Measurements from ENCODE around the gene EHMT1. TPM values are rescaled to one million over a fixed set of nuclear protein-coding genes. Genes with fewer than 3 reads are reported as not detected.
A peak's percentile ranks its signal among the peaks of the same experiment; 100 is the strongest.

Gene EHMT1
- total and polyA plus RNA-seq, 2 donors from 2014 or later, result 15.8 to 92.9 TPM

DNA sequence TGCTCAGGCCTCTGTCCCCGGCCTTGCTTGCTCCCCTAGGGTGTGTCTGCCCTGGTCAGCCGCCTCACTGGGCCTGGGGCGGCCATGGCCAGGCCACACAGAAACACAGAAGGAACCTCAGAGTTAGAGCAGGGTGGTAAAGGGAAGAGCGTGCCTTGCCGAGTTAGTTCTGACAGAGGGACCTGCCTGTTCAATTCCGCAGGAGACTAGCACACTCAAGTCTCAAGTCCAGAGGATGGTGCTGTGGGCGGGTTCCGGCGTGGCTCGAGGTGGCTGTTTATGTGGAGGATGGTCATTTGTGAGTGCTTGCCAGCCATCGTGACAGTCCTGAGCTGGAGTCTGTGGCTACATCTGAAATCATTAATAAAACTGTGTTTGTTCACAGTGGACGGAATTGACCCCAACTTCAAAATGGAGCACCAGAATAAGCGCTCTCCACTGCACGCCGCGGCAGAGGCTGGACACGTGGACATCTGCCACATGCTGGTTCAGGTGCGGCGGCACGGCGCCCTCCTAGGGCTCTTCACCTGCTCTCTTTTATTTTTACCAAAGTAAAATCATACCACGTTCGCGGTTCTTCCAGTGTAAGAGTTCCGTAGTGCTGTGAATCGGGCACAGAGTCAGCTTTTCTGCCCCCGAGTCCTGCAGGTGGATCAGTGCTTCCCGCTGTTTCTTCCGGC is 163.2 kb downstream of the EHMT1 start:
- Histone ChIP-seq H3K27me3 (ENCODE audit: control insufficient read depth, insufficient read depth, low read length) (no peaks in the 10 kb centered on the region), H3K4me1 (ENCODE audit: control insufficient read depth in 2 of 3, insufficient read depth in 2 of 3, low read depth in 1 of 3, low read length in 3 of 3) (no peaks in the 10 kb centered on the region), H3K9ac (ENCODE audit: low read length in 3 of 3) (no peak overlapping the region), H3K4me3 (ENCODE audit: low read length in 3 of 3) (no peak overlapping the region), H3K27ac (ENCODE audit: low read depth in 2 of 2, low read length in 2 of 2) (no peak overlapping the region), H3K9me3 (ENCODE audit: control insufficient read depth in 2 of 3, insufficient read depth in 1 of 3, low read length in 3 of 3) (no peaks in the 10 kb centered on the region), H3K36me3 (ENCODE audit: control insufficient read depth in 2 of 3, insufficient read depth in 3 of 3, low read length in 3 of 3) (peaks cover 6 to 57% (median 43%) of the 10 kb centered on the region in 3 donors)
- intact Hi-C loops (cut with DNase I), result no loop called here
- FAIRE-seq, result no peak
- TF ChIP-seq, protein P1, sequence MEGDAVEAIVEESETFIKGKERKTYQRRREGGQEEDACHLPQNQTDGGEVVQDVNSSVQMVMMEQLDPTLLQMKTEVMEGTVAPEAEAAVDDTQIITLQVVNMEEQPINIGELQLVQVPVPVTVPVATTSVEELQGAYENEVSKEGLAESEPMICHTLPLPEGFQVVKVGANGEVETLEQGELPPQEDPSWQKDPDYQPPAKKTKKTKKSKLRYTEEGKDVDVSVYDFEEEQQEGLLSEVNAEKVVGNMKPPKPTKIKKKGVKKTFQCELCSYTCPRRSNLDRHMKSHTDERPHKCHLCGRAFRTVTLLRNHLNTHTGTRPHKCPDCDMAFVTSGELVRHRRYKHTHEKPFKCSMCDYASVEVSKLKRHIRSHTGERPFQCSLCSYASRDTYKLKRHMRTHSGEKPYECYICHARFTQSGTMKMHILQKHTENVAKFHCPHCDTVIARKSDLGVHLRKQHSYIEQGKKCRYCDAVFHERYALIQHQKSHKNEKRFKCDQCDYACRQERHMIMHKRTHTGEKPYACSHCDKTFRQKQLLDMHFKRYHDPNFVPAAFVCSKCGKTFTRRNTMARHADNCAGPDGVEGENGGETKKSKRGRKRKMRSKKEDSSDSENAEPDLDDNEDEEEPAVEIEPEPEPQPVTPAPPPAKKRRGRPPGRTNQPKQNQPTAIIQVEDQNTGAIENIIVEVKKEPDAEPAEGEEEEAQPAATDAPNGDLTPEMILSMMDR (IDR thresholded peaks at IDR 0.05; ENCODE audit: borderline replicate concordance, extremely low read depth, insufficient read depth), result no peak
- DNase-seq, result peak in 1 of 5 donors; percentile 38

DNA sequence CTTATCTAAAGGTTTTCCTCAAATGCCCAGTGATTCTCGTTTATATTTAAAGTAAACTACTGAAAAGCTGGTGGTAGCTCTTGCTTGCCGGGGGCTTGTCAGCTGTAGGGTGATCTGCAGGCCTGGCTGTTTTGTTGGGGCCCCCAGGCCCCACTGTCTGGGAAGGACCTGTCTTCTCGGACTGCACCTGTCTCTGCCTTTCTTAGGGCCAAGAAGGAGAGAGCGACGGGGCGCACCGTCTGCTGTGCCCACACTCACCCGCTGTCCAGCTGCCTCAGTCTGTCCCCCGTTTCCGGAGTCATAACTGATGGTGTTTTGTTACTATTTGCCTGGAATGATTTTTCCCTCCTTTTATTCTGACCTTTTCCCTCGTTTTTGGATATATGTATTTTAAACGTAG is 164.7 kb downstream of the EHMT1 start:
- peak in 1 of 5 donors; percentile 30 for DNase-seq
- Histone ChIP-seq H3K4me3 (ENCODE audit: low read length in 3 of 3) (no peak overlapping the region), H3K9ac (ENCODE audit: low read length in 3 of 3) (no peak overlapping the region), H3K4me1 (ENCODE audit: control insufficient read depth in 2 of 3, insufficient read depth in 2 of 3, low read depth in 1 of 3, low read length in 3 of 3) (peaks cover 0 to 5% (median 0%) of the 10 kb centered on the region in 3 donors), H3K36me3 (ENCODE audit: control insufficient read depth in 2 of 3, insufficient read depth in 3 of 3, low read length in 3 of 3) (peaks cover 6 to 44% (median 35%) of the 10 kb centered on the region in 3 donors), H3K27ac (ENCODE audit: low read depth in 2 of 2, low read length in 2 of 2) (no peak overlapping the region), H3K27me3 (ENCODE audit: control insufficient read depth, insufficient read depth, low read length) (no peaks in the 10 kb centered on the region), H3K9me3 (ENCODE audit: control insufficient read depth in 2 of 3, insufficient read depth in 1 of 3, low read length in 3 of 3) (no peaks in the 10 kb centered on the region)
- intact Hi-C loops (cut with DNase I), result no loop called here
- TF ChIP-seq, protein P1 (IDR thresholded peaks at IDR 0.05; ENCODE audit: borderline replicate concordance, extremely low read depth, insufficient read depth), result no peak
- no peak for FAIRE-seq

GRCh38 chr9:137784046-137784445 is 165.2 kb downstream of the EHMT1 start:
- no peak overlapping the region for H3K9ac ChIP-seq (ENCODE audit: low read length in 3 of 3)
- DNase-seq (peak in 1 of 5 donors; percentile 48), FAIRE-seq (no peak)

More at GRCh38 chr9:137784046-137784445, 165.2 kb downstream of the EHMT1 start:
- Histone ChIP-seq H3K4me3 (ENCODE audit: low read length in 3 of 3) (no peak overlapping the region), H3K27ac (ENCODE audit: low read depth in 2 of 2, low read length in 2 of 2) (no peak overlapping the region), H3K27me3 (ENCODE audit: control insufficient read depth, insufficient read depth, low read length) (no peaks in the 10 kb centered on the region), H3K9me3 (ENCODE audit: control insufficient read depth in 2 of 3, insufficient read depth in 1 of 3, low read length in 3 of 3) (no peaks in the 10 kb centered on the region), H3K36me3 (ENCODE audit: control insufficient read depth in 2 of 3, insufficient read depth in 3 of 3, low read length in 3 of 3) (peaks cover 6 to 39% (median 31%) of the 10 kb centered on the region in 3 donors), H3K4me1 (ENCODE audit: control insufficient read depth in 2 of 3, insufficient read depth in 2 of 3, low read depth in 1 of 3, low read length in 3 of 3) (peaks cover 0 to 8% (median 0%) of the 10 kb centered on the region in 3 donors)
- intact Hi-C loops (cut with DNase I), result no loop called here
- TF ChIP-seq, protein P1 (IDR thresholded peaks at IDR 0.05; ENCODE audit: borderline replicate concordance, extremely low read depth, insufficient read depth), result no peak

All from kidney (tissue), 14 donors.